ENCODE measurements around the gene AKAP7.
"Not testable (repeated sequence)": the region's sequence is repeated elsewhere in the genome, so short reads cannot be mapped to it uniquely, and the experiment has no call there.

The AKAP7 gene

GRCh38 chr6:131305037-131305850, 170.0 kb downstream of the AKAP7 start:
- H3K36me3 Mint-ChIP-seq = peaks cover 8% of the 10 kb centered on the region
- H3K4me1 Mint-ChIP-seq = peaks cover 5% of the 10 kb centered on the region
- H3K4me3 Mint-ChIP-seq = no peak overlapping the region
- no peak overlapping the region for H3K27ac Mint-ChIP-seq
- peaks cover 10% of the 10 kb centered on the region for H3K27me3 Mint-ChIP-seq
- peaks cover 5% of the 10 kb centered on the region for H3K9me3 Mint-ChIP-seq
- ATAC-seq = no peak

GRCh38 chr6:131309437-131309836, 174.2 kb downstream of the AKAP7 start:
- Mint-ChIP-seq H3K27ac (no peak overlapping the region), H3K4me3 (no peak overlapping the region), H3K9me3 (peaks cover 11% of the 10 kb centered on the region), H3K27me3 (peaks cover 10% of the 10 kb centered on the region), H3K36me3 (peaks cover 8% of the 10 kb centered on the region), H3K4me1 (no peaks in the 10 kb centered on the region)
- no peak for ATAC-seq

GRCh38 chr6:131314838-131315237, 179.6 kb downstream of the AKAP7 start:
- ATAC-seq = no peak
- Mint-ChIP-seq H3K9me3 (peaks cover 17% of the 10 kb centered on the region), H3K36me3 (peaks cover 6% of the 10 kb centered on the region), H3K27me3 (peaks cover 8% of the 10 kb centered on the region), H3K4me1 (no peaks in the 10 kb centered on the region), H3K4me3 (no peak overlapping the region), H3K27ac (no peak overlapping the region)

GRCh38 chr6:131316654-131317053, 181.4 kb downstream of the AKAP7 start:
- Mint-ChIP-seq H3K27me3 (peaks cover 8% of the 10 kb centered on the region), H3K27ac (no peak overlapping the region), H3K36me3 (peaks cover 6% of the 10 kb centered on the region), H3K4me3 (no peak overlapping the region), H3K4me1 (no peaks in the 10 kb centered on the region), H3K9me3 (peaks cover 17% of the 10 kb centered on the region)
- no peak for ATAC-seq

- no peak for ATAC-seq
- peaks cover 6% of the 10 kb centered on the region for H3K36me3 Mint-ChIP-seq
- H3K4me1 Mint-ChIP-seq = no peaks in the 10 kb centered on the region
- peaks cover 8% of the 10 kb centered on the region for H3K27me3 Mint-ChIP-seq
- peaks cover 17% of the 10 kb centered on the region for H3K9me3 Mint-ChIP-seq
- no peak overlapping the region for H3K4me3 Mint-ChIP-seq
- no peak overlapping the region for H3K27ac Mint-ChIP-seq
Measured at GRCh38 chr6:131317516-131317915, 182.2 kb downstream of the AKAP7 start.

- H3K27me3 Mint-ChIP-seq = peaks cover 6% of the 10 kb centered on the region
- no peak overlapping the region for H3K27ac Mint-ChIP-seq
- ATAC-seq = no peak
- peaks cover 4% of the 10 kb centered on the region for H3K9me3 Mint-ChIP-seq
- no peaks in the 10 kb centered on the region for H3K4me1 Mint-ChIP-seq
- peaks cover 5% of the 10 kb centered on the region for H3K36me3 Mint-ChIP-seq
- H3K4me3 Mint-ChIP-seq = no peak overlapping the region
Measured at GRCh38 chr6:131321589-131321988, 186.3 kb downstream of the AKAP7 start.

- Mint-ChIP-seq H3K9me3 (no peaks in the 10 kb centered on the region), H3K4me3 (no peak overlapping the region), H3K27ac (no peak overlapping the region), H3K27me3 (peaks cover under 1% of the 10 kb centered on the region), H3K36me3 (no peaks in the 10 kb centered on the region), H3K4me1 (no peaks in the 10 kb centered on the region)
- ATAC-seq = no peak
Measured at GRCh38 chr6:131322125-131322524, 186.9 kb downstream of the AKAP7 start.

- not testable (repeated sequence) for ATAC-seq, H3K4me1 Mint-ChIP-seq, H3K36me3 Mint-ChIP-seq, H3K4me3 Mint-ChIP-seq, H3K9me3 Mint-ChIP-seq, H3K27me3 Mint-ChIP-seq, H3K27ac Mint-ChIP-seq
Measured at GRCh38 chr6:131325669-131326068, 190.4 kb downstream of the AKAP7 start.

- H3K4me1 Mint-ChIP-seq, ATAC-seq, H3K27me3 Mint-ChIP-seq, H3K36me3 Mint-ChIP-seq, H3K4me3 Mint-ChIP-seq, H3K9me3 Mint-ChIP-seq, H3K27ac Mint-ChIP-seq: not testable (repeated sequence)
Measured at GRCh38 chr6:131328727-131329126, 193.5 kb downstream of the AKAP7 start.

GRCh38 chr6:131331151-131331550, 195.9 kb downstream of the AKAP7 start:
- no peaks in the 10 kb centered on the region for H3K4me1 Mint-ChIP-seq
- H3K36me3 Mint-ChIP-seq = no peaks in the 10 kb centered on the region
- no peak overlapping the region for H3K27ac Mint-ChIP-seq
- no peaks in the 10 kb centered on the region for H3K9me3 Mint-ChIP-seq
- H3K27me3 Mint-ChIP-seq = no peaks in the 10 kb centered on the region
- H3K4me3 Mint-ChIP-seq = no peak overlapping the region
- ATAC-seq = no peak

GRCh38 chr6:131331873-131332781, 196.9 kb downstream of the AKAP7 start:
- ATAC-seq = no peak
- Mint-ChIP-seq H3K4me1 (no peaks in the 10 kb centered on the region), H3K27ac (no peak overlapping the region)

More at GRCh38 chr6:131331873-131332781, 196.9 kb downstream of the AKAP7 start:
- Mint-ChIP-seq H3K4me3 (no peak overlapping the region), H3K27me3 (no peaks in the 10 kb centered on the region), H3K9me3 (no peaks in the 10 kb centered on the region), H3K36me3 (no peaks in the 10 kb centered on the region)

Measured in stimulated activated memory B cell treated with anti-CD40 and anti-IgM and Interleukin-4, amounts not matched to agents 10 μg/mL and 1 μg/mL and 100 μg/mL, for 72 hours (primary cell).